SK-N-SH treated with all-trans-retinoic acid at 6 μM for 48 hours (cell line): Measurements from ENCODE around the gene ZSWIM6.

Experiments
- ATAC-seq: fragments of 200-7000 bp; cut with Tn5 transposase; 3 replicates; pipeline ENCODE4 v1.9.1; 2020; ENCODE audit warnings: mild to moderate bottlenecking, moderate library complexity
- ARNTL ChIP-seq: fragments of 450-650 bp; formaldehyde crosslinking; IDR thresholded peaks from 2 replicates; pipeline ENCODE4 v1.5.0; 2020; ENCODE audit warnings: low read depth, mild to moderate bottlenecking, moderate library complexity, borderline replicate concordance
- BACH2 ChIP-seq: fragments of 250-450 bp; sonication (Bioruptor Pico); IDR thresholded peaks from 2 replicates; pipeline ENCODE4 v1.9.0; 2021; ENCODE audit warnings: mild to moderate bottlenecking, borderline replicate concordance
- CREB5 ChIP-seq: fragments of 250-450 bp; sonication (Bioruptor Pico); IDR thresholded peaks from 2 replicates; pipeline ENCODE4 v1.5.1; 2020; ENCODE audit warnings: low read depth, mild to moderate bottlenecking, moderate library complexity
- CSDC2 ChIP-seq: fragments of 250-450 bp; sonication (Bioruptor Pico); IDR thresholded peaks from 2 replicates; pipeline ENCODE4 v1.5.0; 2020; ENCODE audit warnings: mild to moderate bottlenecking, moderate library complexity
- CSRNP3 ChIP-seq: fragments of 250-450 bp; sonication (Bioruptor Pico); IDR thresholded peaks from 2 replicates; pipeline ENCODE4 v1.5.1; 2021; ENCODE audit warnings: mild to moderate bottlenecking, moderate library complexity
- ESRRG ChIP-seq: fragments of 250-450 bp; sonication (Bioruptor Pico); IDR thresholded peaks from 2 replicates; pipeline ENCODE4 v1.6.1; 2021; ENCODE audit warnings: mild to moderate bottlenecking
- GLIS3 ChIP-seq: fragments of 250-450 bp; sonication (Bioruptor Pico); IDR thresholded peaks from 2 replicates; pipeline ENCODE4 v1.5.0; 2020; ENCODE audit warnings: mild to moderate bottlenecking, moderate library complexity
- ISL1 ChIP-seq: fragments of 250-450 bp; sonication (Bioruptor Pico); IDR thresholded peaks from 2 replicates; pipeline ENCODE4 v2.1.2; 2022; ENCODE audit warnings: mild to moderate bottlenecking, moderate library complexity
- PATZ1 ChIP-seq: fragments of 250-450 bp; sonication (Bioruptor Pico); IDR thresholded peaks from 2 replicates; pipeline ENCODE4 v1.8.0; 2020; ENCODE audit warnings: mild to moderate bottlenecking, moderate library complexity, borderline replicate concordance
- POU6F1 ChIP-seq: fragments of 250-450 bp; sonication (Bioruptor Pico); IDR thresholded peaks from 2 replicates; pipeline ENCODE4 v1.8.0; 2021; ENCODE audit warnings: low read depth, mild to moderate bottlenecking, moderate library complexity, borderline replicate concordance
- PPARA ChIP-seq: fragments of 250-450 bp; sonication (Bioruptor Pico); IDR thresholded peaks from 2 replicates; pipeline ENCODE4 v1.5.0; 2020; ENCODE audit warnings: mild to moderate bottlenecking, borderline replicate concordance
- RARB ChIP-seq: fragments of 250-450 bp; sonication (Bioruptor Pico); IDR thresholded peaks from 2 replicates; pipeline ENCODE4 v1.8.0; 2021; ENCODE audit warnings: mild to moderate bottlenecking, moderate library complexity
- SNAI2 ChIP-seq: fragments of 250-450 bp; sonication (Bioruptor Pico); IDR thresholded peaks from 2 replicates; pipeline ENCODE4 v1.5.0; 2020; ENCODE audit warnings: mild to moderate bottlenecking, moderate library complexity
- TCF4 ChIP-seq: fragments of 250-450 bp; sonication (Bioruptor Pico); IDR thresholded peaks from 2 replicates; pipeline ENCODE4 v1.8.0; 2021; ENCODE audit warnings: mild to moderate bottlenecking, moderate library complexity, borderline replicate concordance
- TOX ChIP-seq: fragments of 250-450 bp; sonication (Bioruptor Pico); IDR thresholded peaks from 2 replicates; pipeline ENCODE4 v1.8.0; 2021; ENCODE audit warnings: mild to moderate bottlenecking, moderate library complexity, borderline replicate concordance
- TSHZ2 ChIP-seq: fragments of 250-450 bp; sonication (Bioruptor Pico); IDR thresholded peaks from 2 replicates; pipeline ENCODE4 v1.5.0; 2020; ENCODE audit warnings: mild to moderate bottlenecking, moderate library complexity
- ZC3H10 ChIP-seq: fragments of 250-450 bp; sonication (Bioruptor Pico); IDR thresholded peaks from 2 replicates; pipeline ENCODE4 v1.5.1; 2021; ENCODE audit warnings: mild to moderate bottlenecking, moderate library complexity
- ZFP30 ChIP-seq: fragments of 450-650 bp; formaldehyde crosslinking; IDR thresholded peaks from 2 replicates; pipeline ENCODE4 v1.5.0; 2022; ENCODE audit warnings: mild to moderate bottlenecking, moderate library complexity
- ZNF565 ChIP-seq: fragments of 450-650 bp; formaldehyde crosslinking; conservative IDR thresholded peaks from 2 replicates; pipeline ENCODE4 v1.5.0; 2020; ENCODE audit warnings: low read depth, mild to moderate bottlenecking, moderate library complexity
- ZNF70 ChIP-seq: fragments of 450-650 bp; formaldehyde crosslinking; IDR thresholded peaks from 2 replicates; pipeline ENCODE4 v1.5.0; 2020; ENCODE audit warnings: mild to moderate bottlenecking, moderate library complexity
- ZNF8 ChIP-seq: fragments of 450-650 bp; formaldehyde crosslinking; IDR thresholded peaks from 2 replicates; pipeline ENCODE4 v1.5.0; 2020; ENCODE audit warnings: mild to moderate bottlenecking, moderate library complexity

The ZSWIM6 gene

GRCh38 chr5:61486476-61486875 lies 154.4 kb downstream of the ZSWIM6 start:
- no peak for TF ChIP-seq ZNF565 (CRISPR knock-in tag)
- TF ChIP-seq GLIS3 (CRISPR knock-in tag): no peak
- TF ChIP-seq ESRRG: no peak
- no peak for ATAC-seq

GRCh38 chr5:61489574-61489973 lies 157.5 kb downstream of the ZSWIM6 start:
- TF ChIP-seq ESRRG (no peak), TSHZ2 (CRISPR knock-in tag) (no peak), ZFP30 (CRISPR knock-in tag) (no peak), PATZ1 (CRISPR knock-in tag) (no peak)
- no peak for ATAC-seq

- TF ChIP-seq PATZ1 (CRISPR knock-in tag): no peak
Observed at GRCh38 chr5:61491861-61492260, 159.8 kb downstream of the ZSWIM6 start.

GRCh38 chr5:61493973-61494372 lies 161.9 kb downstream of the ZSWIM6 start:
- ATAC-seq: no peak
- TF ChIP-seq ZNF8 (no peak), SNAI2 (CRISPR knock-in tag) (no peak), BACH2 (no peak), CSRNP3 (CRISPR knock-in tag) (no peak), CSDC2 (CRISPR knock-in tag) (no peak), ISL1 (no peak), TOX (CRISPR knock-in tag) (no peak), CREB5 (no peak), RARB (CRISPR knock-in tag) (no peak), ZNF565 (CRISPR knock-in tag) (no peak), ZNF70 (CRISPR knock-in tag) (no peak), GLIS3 (CRISPR knock-in tag) (no peak), TCF4 (no peak), PPARA (CRISPR knock-in tag) (no peak), ZFP30 (CRISPR knock-in tag) (no peak), ESRRG (no peak), ARNTL (no peak), ZC3H10 (no peak), POU6F1 (CRISPR knock-in tag) (no peak)

More at GRCh38 chr5:61491861-61492260, 159.8 kb downstream of the ZSWIM6 start:
- ATAC-seq: no peak
